ENCODE measurements around the gene EIF5B. TPM values are rescaled to one million over a fixed set of nuclear protein-coding genes. Genes with fewer than 3 reads are reported as not detected.
"Not testable (repeated sequence)": the region's sequence is repeated elsewhere in the genome, so short reads cannot be mapped to it uniquely, and the experiment has no call there.

EIF5B gene
- total RNA-seq, 4 donors from 2014 or later: 28.8 to 47.4 (median 42.3) TPM

DNA sequence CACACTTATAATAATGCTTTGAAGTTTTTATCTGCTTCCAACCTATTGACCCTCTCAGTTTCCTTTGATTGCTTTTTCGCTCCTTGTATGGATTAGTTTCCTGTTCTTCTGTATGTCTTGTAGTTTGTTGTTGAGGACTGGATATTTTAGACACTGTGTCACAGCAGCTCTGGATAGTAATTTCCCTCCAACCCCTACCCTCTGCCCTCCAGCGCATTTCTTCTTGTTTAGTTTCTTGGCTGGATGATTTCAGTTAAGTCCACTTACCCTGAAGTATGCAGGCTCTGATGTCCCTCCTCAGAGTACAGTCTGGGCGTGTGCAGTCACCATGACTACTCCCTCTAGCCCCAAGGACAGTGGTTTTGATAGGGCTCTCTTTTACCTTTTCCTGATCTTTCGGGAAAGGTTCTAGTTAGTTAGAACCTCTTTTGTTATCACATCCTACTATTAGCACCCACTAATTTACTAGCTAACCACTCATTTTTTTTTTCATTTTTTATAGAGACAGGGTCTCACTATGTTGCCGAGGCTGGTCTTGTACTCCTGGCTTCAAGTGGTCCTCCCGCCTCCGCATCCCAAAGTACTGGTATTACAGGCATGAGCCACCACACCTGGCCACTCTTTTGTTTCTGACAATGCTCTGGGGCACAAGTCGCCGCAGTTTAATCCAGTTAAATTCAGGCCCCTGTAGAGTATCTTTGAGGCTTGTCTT, 19.9 kb upstream of the EIF5B start:
- TF ChIP-seq, protein P1, sequence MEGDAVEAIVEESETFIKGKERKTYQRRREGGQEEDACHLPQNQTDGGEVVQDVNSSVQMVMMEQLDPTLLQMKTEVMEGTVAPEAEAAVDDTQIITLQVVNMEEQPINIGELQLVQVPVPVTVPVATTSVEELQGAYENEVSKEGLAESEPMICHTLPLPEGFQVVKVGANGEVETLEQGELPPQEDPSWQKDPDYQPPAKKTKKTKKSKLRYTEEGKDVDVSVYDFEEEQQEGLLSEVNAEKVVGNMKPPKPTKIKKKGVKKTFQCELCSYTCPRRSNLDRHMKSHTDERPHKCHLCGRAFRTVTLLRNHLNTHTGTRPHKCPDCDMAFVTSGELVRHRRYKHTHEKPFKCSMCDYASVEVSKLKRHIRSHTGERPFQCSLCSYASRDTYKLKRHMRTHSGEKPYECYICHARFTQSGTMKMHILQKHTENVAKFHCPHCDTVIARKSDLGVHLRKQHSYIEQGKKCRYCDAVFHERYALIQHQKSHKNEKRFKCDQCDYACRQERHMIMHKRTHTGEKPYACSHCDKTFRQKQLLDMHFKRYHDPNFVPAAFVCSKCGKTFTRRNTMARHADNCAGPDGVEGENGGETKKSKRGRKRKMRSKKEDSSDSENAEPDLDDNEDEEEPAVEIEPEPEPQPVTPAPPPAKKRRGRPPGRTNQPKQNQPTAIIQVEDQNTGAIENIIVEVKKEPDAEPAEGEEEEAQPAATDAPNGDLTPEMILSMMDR (IDR thresholded peaks at IDR 0.05): no peak
- TF ChIP-seq EP300 (IDR thresholded peaks at IDR 0.05): no peak
- no peak overlapping the region for H3K27ac ChIP-seq
- WGBS, 2 donors: 96 to 98% methylated on average over 9 of the region's 9 CpGs
- H3K9me3 ChIP-seq: peaks cover 0 to 4% (median 0%) of the 10 kb centered on the region in 4 donors
- no peak overlapping the region for H3K4me3 ChIP-seq
- no peak for DNase-seq (ENCODE audit: low spot score in 2 of 2)
- no peaks in the 10 kb centered on the region for H3K27me3 ChIP-seq
- H3K36me3 ChIP-seq: peaks cover 0 to 57% (median 9%) of the 10 kb centered on the region in 3 donors
- H3K4me1 ChIP-seq: no peaks in the 10 kb centered on the region

DNA sequence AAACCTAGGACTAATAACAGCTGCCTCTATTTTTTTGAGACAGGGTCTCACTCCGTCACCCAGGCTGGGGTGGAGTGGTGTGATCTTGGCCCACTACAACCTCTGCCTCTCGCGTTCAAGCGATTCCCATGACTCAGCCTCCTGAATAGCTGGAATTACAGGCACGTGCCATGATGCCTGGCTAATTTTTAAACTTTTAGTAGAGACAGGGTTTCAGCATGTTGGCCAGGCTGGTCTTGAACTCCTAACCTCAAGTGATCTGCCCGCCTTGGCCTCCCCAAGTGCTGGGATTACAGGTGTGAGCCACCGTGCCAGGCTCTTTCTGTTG, 19.4 kb upstream of the EIF5B start:
- H3K9me3 ChIP-seq; H3K27me3 ChIP-seq; H3K4me1 ChIP-seq; DNase-seq (ENCODE audit: low spot score in 2 of 2); H3K4me3 ChIP-seq; H3K27ac ChIP-seq: not testable (repeated sequence)
- peaks cover 0 to 62% (median 9%) of the 10 kb centered on the region in 3 donors for H3K36me3 ChIP-seq
- WGBS, 2 donors: 96 to 98% methylated on average over 7 of the region's 7 CpGs

DNA sequence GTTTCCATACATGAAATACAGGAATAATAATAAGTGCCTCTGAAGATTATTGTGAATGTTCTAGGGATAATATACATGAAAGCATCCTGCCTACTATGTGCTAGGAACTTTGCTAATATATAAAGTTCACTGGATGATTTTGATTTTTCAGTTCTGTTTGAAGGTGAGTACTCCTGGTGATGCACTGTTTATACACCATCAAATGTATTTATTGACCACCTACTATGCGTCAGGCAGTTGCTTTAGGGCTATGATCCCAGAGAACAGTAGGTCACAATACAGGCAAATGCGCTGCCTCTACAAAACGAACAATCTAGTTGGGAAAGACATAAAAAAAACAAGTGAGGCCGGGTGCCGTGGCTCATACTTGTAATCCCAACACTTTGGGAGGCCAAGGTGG, 11.8 kb upstream of the EIF5B start:
- Histone ChIP-seq H3K27me3 (no peaks in the 10 kb centered on the region), H3K4me3 (no peak overlapping the region), H3K9me3 (no peaks in the 10 kb centered on the region), H3K4me1 (no peaks in the 10 kb centered on the region), H3K27ac (no peak overlapping the region), H3K36me3 (peaks cover 0 to 96% (median 20%) of the 10 kb centered on the region in 3 donors)
- DNase-seq (ENCODE audit: low spot score in 2 of 2): no peak
- 93 to 94% methylated on average over 5 of the region's 5 CpGs for WGBS, 2 donors
- TF ChIP-seq EP300 (IDR thresholded peaks at IDR 0.05): no peak
- TF ChIP-seq, protein P1 (IDR thresholded peaks at IDR 0.05): no peak
- TF ChIP-seq POLR2A (IDR thresholded peaks at IDR 0.05): no peak

DNA sequence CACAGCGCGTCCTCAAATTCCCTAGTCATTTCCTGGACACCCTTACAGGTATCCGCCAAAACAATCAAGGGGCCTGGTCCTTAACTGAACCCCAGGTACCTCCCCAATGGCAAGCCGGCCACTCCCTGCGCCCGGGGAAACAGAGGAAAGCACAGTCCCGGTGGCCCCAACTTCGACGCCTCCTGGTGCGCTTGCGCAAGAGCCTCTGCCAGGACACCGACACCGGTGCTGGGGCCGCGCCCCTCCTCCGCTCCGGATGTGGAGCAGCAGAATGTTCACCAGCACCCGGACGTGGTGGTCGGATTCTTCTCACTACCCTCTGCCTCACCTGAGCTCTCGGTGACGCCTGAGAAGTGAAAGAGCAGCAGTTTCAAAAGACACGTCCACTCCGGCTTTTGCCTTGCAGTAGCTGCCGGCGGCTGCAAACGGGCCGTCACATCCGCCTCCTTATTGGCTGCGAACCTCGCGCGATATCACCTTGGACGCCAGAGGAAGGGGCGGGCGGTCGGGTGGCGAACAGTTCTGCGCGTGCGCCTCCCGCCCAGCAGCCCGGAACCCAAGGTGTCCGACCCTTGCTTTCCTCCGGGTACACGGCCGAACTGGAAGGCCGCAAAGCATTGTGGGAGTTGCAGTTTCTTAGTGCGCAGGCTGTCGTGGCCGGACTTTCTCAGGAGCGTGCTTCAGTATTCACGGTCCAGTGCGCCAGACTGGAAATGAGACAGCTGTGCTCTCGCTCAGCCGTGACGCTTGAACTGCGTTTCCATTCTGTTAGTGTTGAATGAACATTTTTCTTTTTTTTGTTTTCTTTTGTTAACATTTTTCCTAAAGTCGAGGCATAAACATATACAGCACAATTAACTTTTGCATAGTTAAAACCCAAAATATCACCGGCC, 1.0 kb upstream of the EIF5B start, which contains the start of gene TXNDC9:
Gene TXNDC9 (minus strand): TSS at position 423 of the 893 bp plus-strand sequence. CDS start 3,123 bp downstream, outside the sequence.
- peaks cover 0 to 20% (median 0%) of the 10 kb centered on the region in 3 donors for H3K36me3 ChIP-seq
- TF ChIP-seq, protein P1 (IDR thresholded peaks at IDR 0.05): peak in 1 of 5 experiments; percentile 28
- TF ChIP-seq POLR2A (IDR thresholded peaks at IDR 0.05): peak in 1 of 2 donors; percentile 54
- peak; percentile 65 to 91 for TF ChIP-seq EP300 (IDR thresholded peaks at IDR 0.05)
- H3K27me3 ChIP-seq: no peaks in the 10 kb centered on the region
- H3K9me3 ChIP-seq: no peaks in the 10 kb centered on the region
- peak; percentile 94 to 99 for DNase-seq (ENCODE audit: low spot score in 2 of 2)
- H3K4me3 ChIP-seq: peak within 1 kb of the TSS; percentile 61 to 96 (median 79)
- peak within 1 kb of the TSS; percentile 88 to 95 (median 91) for H3K27ac ChIP-seq
- H3K4me1 ChIP-seq: peaks cover 5 to 60% (median 25%) of the 10 kb centered on the region in 4 donors
- WGBS, 2 donors: 0% methylated on average over 50 to 56 of the region's 60 CpGs

DNA sequence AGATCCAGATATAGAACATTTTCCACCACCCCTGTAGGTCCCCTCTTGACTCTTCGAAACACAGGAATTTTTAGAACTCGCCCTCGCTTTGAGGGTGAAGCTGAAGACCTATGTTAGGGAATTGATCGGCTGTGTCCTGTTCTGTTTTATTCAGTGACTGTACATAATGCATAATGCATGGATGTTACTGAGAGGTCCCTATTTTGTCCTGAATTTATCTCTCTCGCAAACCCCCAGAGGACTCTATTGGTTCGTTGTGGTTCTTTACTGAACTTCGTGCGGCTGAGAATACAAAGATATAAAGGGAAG, 431 bp upstream of the EIF5B start:
- Histone ChIP-seq H3K36me3 (peaks cover 0 to 14% (median 0%) of the 10 kb centered on the region in 3 donors), H3K4me3 (peak overlapping the region; percentile 61 to 96 (median 79)), H3K9me3 (no peaks in the 10 kb centered on the region), H3K27me3 (no peaks in the 10 kb centered on the region), H3K4me1 (peaks cover 5 to 63% (median 25%) of the 10 kb centered on the region in 4 donors), H3K27ac (peak overlapping the region; percentile 88 to 95 (median 91))
- 0% methylated on average over 8 of the region's 8 CpGs for WGBS, 2 donors
- no peak for DNase-seq (ENCODE audit: low spot score in 2 of 2)
- TF ChIP-seq, protein P1 (IDR thresholded peaks at IDR 0.05): no peak
- TF ChIP-seq EP300 (IDR thresholded peaks at IDR 0.05) (no peak), POLR2A (IDR thresholded peaks at IDR 0.05) (no peak)

Data from tibial nerve (tissue), 4 donors.